HG02943 (cell line): ENCODE results near the gene HPRT1.

Experiments used
- ATAC-seq: cut with Tn5 transposase; IDR thresholded peaks from one replicate; pipeline ENCODE4 v1.9.1; 2021; ENCODE audit warnings: mild to moderate bottlenecking, low read depth, moderate library complexity; ENCODE audit not compliant: unreplicated experiment

HPRT1 gene

DNA sequence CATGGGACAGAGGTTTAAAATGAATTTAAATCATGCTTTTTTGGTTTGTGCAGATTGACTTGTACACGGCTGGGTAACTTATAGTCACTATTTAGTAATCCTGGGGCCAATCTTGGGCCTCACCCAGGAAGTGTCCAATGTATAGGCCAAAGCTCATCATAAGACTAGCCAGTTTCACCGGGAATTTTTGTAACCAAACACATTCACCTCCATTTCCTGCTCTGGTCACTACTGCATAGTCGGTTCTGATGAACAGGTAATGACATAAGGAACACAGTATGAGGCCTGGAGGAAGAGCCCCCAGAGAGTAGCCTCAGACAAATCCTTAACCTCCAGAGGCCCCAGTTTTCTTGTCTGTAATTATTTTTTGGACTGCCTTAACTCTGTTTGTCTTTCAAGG is 81.9 kb downstream of the HPRT1 start:
- ATAC-seq = no peak

DNA sequence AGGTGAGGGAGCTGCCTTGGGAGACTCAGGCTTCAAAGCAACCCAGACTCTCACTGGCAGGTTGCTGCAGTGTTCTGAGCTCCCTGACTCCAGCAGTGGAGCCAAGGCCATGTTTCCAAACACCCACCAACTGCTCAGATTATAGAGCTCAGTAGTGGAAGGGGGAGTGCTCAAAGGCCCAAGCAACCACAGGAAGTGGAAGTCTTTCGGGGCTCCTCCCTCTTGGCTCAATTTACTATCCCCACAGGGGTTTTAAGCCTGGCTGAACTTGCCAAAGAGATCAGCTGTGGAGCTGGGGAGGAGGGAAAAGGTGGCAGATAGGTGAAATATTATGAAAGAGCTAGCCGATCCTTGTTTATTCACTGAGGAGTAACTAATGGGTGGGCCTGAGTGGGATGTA is 82.5 kb downstream of the HPRT1 start:
- no peak for ATAC-seq

DNA sequence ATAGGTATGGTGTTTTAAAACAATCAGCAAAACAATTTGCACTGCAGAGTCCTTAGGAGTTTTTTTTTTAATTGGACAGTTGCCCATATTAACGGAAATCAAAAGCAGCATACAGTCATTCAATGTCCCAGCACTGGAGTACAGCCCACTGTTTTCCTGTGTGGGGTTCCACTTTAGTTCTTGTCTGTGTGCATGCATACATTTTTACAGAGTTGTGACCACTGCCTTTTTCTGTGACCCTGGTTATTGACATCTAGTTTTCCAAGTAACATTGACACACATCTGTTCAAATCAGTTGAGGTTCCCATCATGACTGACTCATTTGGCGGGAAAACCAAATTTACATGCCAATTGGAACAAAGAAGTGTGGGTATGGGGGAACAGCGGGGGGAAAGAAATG is 83.3 kb downstream of the HPRT1 start:
- ATAC-seq = no peak

DNA sequence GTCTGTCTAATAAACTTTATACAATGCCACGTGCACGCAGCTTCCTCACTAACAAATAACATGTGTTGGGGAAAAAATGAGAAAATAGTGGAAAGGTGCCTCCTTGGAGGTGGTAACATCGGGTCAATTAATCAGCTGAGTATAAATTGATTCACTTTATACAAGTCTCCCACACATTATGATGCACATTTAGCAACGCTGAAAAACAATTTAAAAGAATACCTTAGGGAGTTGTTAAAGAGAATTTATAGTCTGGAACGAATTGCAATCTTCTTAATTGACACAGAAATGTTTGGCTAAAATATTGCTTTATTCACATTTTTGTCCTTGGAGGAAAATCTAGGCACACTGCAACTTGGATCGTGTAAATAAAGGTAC is 84.2 kb downstream of the HPRT1 start:
- no peak for ATAC-seq

DNA sequence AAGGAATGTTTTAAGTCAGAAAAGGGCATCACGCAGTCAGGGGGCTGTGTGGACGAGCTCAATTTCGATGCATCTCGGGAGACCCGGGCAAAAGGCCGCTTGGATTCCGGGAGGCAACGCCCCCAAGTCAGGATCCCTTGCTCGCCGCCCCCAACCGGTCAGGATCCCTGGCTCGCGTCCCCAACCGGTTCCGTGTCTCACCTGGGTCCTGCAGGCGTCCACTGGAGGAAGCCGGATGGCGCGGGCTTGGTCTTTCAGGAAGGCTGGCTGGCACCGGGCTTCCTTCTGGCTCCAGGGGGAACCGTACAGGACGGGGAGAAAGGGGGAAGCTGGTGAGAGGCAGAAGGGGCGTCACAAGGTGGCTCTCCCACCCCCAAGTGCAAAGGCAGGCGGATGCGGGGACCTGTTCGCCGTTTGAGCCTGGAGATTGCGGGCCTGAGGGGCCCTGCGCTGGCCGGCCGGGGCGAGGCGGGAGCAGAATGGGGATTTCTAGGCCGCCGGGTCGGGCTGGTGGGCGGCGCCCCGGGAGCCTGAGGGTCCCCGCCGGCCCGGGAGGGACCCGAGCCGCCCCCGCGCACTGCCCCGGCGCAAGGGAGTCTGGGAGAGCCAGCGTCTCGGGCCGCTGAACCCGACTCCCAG is 84.7 kb downstream of the HPRT1 start:
- ATAC-seq = no peak

DNA sequence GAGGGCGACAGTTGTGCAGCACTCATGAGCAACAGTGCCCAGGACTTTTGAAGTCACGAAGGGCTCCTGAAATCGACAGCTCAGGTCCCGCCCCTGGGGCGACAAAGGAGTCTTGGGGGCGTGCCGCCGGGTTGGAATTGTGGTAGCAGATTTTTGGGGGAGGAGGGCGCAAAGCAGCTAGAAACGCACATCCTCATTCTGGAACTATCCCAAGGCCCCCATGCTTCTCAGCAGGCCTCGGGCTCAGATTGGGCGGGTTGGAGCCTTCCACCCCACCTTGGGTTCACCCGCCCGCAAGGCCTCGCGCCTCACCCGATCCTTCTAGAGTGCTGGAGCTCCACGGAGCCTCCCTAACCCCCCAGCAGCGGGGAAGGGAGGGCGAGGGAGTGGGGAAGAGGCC is 85.5 kb downstream of the HPRT1 start:
- ATAC-seq = no peak

DNA sequence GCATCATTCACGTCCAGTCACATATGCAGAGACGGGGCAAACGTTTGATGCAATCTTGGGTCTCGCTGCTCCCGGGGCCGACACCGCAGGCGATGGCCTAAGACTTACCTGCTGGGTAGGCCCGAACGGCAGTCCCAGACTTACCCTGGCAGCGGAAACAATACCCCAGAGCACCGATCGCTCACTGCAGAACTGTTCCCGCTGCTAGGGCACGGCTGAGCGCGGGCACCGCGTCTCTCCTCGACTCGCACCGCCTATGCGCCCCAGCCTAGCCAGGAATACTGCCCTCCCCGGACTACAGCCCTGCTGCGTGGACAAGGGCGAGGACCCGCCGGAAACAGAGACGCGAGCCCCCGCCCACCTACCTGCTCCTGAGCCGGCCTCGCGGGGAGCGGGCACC is 86.2 kb downstream of the HPRT1 start:
- no peak for ATAC-seq

DNA sequence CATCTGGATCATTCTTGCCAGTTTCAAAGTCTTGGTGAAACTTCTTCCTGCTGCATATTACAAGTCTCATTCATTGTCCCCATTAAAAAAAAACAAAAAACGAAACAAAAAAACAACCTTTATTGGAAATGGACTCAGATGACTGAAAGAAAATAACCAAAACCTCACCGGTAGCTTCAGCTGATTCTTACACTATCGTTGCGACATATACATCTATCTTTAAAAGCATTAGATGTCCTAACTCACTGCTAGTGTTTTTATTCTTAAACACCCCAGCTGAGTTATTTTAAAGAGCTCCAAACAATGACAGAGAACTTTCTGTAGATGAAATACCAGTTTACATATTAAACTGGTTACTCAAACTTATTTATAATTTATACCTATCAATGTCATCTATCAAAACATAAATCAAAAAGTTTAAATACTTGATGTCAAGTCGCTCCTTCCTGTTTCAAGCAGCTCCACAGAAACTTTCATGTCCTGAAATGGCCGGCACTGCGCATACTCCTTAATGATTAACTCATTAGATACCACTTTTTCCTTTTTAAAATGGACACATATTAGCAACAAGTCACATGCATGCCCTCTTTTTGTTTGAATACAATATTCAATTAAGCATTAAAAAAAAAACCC is 87.2 kb downstream of the HPRT1 start:
- ATAC-seq = no peak

DNA sequence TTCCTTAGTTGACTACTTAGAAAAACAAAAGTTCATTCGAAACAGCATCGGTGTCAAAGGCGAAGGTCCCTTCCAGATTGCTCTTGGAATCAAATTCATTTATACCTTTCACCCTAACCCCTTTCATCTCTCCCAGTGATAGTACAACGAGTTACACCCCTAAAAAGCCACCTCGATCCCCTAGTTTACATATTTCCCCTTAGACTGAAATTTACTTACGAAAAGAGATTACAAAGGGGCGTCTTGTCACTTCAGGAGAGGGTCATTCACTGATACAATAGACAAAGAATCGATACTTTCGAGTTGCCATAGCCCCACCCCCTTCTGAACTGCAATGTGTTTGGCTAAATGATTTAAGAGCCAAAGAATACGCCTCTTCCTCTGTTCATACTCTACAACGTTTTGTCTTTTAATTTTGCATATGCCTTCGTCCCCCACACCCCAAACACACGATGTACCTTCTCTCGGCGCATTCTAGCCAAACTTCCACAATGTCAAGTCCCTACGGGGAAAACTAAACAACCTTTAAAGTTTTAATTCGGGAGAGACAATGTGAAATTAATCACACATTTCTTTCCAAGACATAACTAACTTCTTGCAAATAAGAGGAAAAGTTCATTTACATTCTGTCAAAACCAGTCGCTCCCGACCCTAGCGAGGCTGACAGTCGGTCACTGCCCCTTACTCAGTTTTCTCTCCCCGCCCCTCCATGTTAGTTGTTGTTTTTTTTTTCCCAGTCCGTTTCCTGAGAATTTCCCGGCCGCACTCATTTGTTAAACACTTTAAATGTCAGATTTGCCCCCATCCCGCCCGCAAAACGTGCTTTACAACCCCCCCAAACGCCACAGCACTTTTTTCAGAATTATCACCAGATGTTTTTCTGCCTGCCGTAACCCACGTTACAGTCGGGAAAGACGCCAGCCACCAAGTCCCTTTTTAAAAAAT is 88.6 kb downstream of the HPRT1 start:
- no peak for ATAC-seq
